HG03025 (cell line): ENCODE measurements around the gene NDUFA13.

Source experiments
- ATAC-seq: cut with Tn5 transposase; IDR thresholded peaks from one replicate; pipeline ENCODE4 v1.9.1; 2021; ENCODE audit warnings: mild to moderate bottlenecking, moderate library complexity; ENCODE audit not compliant: unreplicated experiment, low FRiP score

Gene NDUFA13

DNA sequence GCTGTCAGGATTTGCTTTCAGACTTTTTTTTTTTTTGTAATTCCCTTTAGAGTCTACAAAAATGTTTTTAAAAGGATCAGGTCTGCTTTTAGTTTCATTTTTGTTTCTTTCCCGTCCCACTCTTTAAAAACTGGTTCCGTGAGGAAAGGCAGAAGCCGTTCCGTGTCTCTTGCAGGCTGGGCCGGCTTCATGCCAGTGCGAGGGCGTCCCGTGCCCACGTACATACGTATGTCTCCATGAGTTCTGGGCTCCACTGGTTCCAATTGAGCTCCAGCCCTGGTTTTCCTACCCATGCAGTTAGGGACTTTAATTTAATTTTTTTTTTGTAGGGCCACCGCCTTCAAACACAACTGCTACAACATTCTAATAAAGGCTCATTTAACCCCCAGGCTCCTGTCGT lies 9.4 kb upstream of the NDUFA13 start:
- ATAC-seq = no peak

GRCh38 chr19:19507354-19507753 lies 8.7 kb upstream of the NDUFA13 start:
- ATAC-seq = no peak

GRCh38 chr19:19508217-19508616 lies 7.8 kb upstream of the NDUFA13 start:
- ATAC-seq = no peak

- no peak for ATAC-seq
Observed at GRCh38 chr19:19510432-19510831, 5.6 kb upstream of the NDUFA13 start.

- ATAC-seq = no peak
Observed at GRCh38 chr19:19513682-19514081, 2.3 kb upstream of the NDUFA13 start.

- ATAC-seq = no peak
Observed at GRCh38 chr19:19514215-19514657, 1.8 kb upstream of the NDUFA13 start.

GRCh38 chr19:19514881-19515641 lies 964 bp upstream of the NDUFA13 start, which contains the start of gene TSSK6:
Gene TSSK6 (minus strand): TSS chr19:19515548. CDS start chr19:19515427, 121 bp downstream.
- ATAC-seq = no peak

DNA sequence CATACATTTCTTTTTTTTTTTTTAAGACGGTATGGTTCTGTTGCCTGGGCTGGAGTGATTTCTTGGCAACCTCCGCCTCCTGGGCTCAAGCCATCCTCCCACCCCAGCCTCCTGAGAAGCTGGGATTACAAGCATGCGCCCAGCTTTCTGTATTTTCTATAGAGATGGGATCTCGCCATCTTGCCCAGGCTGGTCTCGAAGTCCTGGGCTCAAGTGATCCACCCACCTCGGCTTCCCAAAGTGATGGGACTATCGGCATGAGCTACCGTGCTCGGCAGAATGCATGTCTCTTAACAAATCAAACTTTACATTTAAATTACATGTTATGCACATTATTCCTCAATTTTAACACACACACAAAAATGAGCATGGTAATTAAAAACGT lies 1.2 kb downstream of the NDUFA13 start:
- no peak for ATAC-seq

GRCh38 chr19:19520989-19521388 lies 5.0 kb downstream of the NDUFA13 start:
- no peak for ATAC-seq

GRCh38 chr19:19523177-19523576 lies 7.2 kb downstream of the NDUFA13 start:
- no peak for ATAC-seq

DNA sequence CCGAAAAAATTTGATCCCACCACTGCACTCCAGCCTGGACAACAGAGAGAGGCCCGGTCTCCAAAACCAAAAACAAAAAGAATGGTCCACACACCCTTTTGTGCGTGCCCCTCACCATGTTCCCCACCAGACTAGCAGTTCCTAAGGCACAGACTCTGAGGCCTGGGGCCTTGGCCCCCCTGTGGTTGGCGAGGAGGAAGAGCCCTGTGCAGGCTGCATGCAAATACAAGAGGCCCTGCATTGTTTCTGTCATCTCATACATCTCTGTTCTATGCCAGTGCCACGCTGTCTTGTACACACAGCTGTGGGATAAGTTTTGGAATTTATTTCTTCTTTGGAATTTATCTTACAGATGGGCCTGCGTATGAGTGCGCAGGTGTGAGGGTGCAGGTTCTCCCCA lies 8.0 kb downstream of the NDUFA13 start:
- no peak for ATAC-seq

GRCh38 chr19:19525611-19526380 lies 9.8 kb downstream of the NDUFA13 start:
- ATAC-seq = no peak

- no peak for ATAC-seq
Observed at GRCh38 chr19:19526581-19527370, 10.8 kb downstream of the NDUFA13 start.

GRCh38 chr19:19527371-19527656 lies 11.3 kb downstream of the NDUFA13 start:
- ATAC-seq = no peak

DNA sequence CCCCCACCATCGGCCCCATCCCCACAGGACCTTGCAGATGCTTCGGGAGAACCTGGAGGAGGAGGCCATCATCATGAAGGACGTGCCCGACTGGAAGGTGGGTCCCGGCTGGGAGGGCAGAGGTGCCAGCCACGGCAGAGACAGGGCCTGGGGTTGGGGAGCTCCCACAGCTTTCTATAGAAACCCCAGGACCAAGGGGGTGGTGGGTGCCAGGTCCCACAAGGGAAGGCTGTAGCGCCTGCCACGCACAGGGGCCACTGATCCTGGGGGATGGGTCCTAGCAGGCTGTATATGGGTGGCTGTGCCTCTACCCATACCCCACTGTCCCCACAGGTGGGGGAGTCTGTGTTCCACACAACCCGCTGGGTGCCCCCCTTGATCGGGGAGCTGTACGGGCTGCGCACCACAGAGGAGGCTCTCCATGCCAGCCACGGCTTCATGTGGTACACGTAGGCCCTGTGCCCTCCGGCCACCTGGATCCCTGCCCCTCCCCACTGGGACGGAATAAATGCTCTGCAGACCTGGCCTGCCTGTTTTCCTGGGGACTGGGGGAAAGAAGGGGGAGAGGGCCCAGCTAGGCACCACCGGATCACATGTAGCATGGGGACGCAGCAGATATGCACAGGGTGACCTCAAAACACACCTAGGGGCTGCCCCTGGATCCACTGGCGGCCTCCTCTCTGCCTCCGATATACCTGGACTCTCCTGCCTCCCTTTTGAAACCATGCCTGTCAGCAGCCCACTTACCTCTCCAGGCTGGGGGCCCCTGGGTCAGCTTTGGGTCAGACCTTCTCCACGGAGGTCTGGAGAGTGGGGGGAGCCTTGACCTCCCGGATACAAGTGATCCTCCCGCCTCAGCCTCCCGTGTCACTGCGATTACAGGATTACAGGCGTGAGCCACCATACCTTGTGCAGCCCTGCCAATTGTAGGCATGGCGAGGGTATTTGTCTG lies 11.9 kb downstream of the NDUFA13 start:
- no peak for ATAC-seq

- ATAC-seq = no peak
Observed at GRCh38 chr19:19528721-19529490, 12.9 kb downstream of the NDUFA13 start, which contains the start of gene YJEFN3. Gene YJEFN3 (plus strand): TSS chr19:19528911. CDS start chr19:19528933, 22 bp downstream.

- ATAC-seq = no peak
Observed at GRCh38 chr19:19529783-19530422, 13.9 kb downstream of the NDUFA13 start.

- no peak for ATAC-seq
Observed at GRCh38 chr19:19530423-19530804, 14.4 kb downstream of the NDUFA13 start.

DNA sequence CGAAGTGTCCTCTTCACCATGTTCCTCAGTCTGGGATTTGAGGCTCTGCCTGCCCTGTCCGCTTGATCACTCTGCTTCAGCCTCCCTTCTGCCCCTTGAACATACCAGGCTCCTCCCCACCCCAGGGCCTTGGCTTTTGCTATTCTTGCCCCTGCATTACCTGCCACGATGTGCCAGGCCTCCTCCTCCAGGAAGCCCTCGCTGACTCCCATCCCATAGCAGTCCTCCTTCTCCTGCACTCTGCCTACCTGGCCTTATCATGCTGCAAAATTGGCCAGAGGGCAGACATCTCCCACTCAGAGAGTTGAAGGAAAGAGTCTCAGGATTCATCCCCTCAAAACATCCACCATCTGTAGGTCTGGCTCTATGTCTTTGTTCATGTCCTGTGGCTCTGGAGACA lies 14.9 kb downstream of the NDUFA13 start:
- ATAC-seq = no peak
